Endothelial cell of umbilical vein (primary cell): ENCODE results near the gene ERLIN1.

ENCODE experiments used
- EZH2 ChIP-seq: IDR thresholded peaks from 2 replicates; pipeline ENCODE4 v1.6.1; 2012; ENCODE audit warnings: borderline replicate concordance, low read depth, mild to moderate bottlenecking, moderate library complexity, low read length, inconsistent platforms; ENCODE audit not compliant: severe bottlenecking
- TF ChIP-seq, protein P1 (sequence below), 2 donors: IDR thresholded peaks; 1 replicate in 1 of 2; 2 replicates in 1 of 2; pipeline ENCODE4 v1.5.1; 2011; ENCODE audit warnings: low read length in 2 of 2, mild to moderate bottlenecking in 2 of 2, moderate library complexity in 2 of 2, control low read depth in 1 of 2, inconsistent platforms in 1 of 2, low read depth in 1 of 2; ENCODE audit not compliant: insufficient read depth in 1 of 2; ENCODE audit errors: extremely low read depth in 1 of 2

DNA sequence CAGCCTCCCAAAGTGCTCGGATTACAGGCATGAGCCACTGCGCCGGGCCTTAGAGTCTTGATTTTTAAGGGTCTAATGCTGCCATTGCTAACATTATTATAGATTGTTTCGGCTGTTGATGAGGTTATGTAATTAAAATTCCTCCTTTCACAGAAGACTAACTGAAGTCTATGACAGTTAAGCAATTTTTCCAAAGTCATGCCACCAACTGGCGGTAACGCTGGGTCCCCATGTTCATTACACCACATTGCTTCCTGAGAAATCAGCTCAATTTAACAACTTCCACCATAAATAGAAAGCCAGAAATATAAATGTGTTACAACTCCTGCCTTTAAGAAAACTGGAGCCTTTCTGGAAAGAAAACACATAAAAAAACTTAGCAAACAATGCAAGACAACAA is 3.5 kb downstream of the ERLIN1 start:
- TF ChIP-seq EZH2: no peak
- TF ChIP-seq, protein P1, sequence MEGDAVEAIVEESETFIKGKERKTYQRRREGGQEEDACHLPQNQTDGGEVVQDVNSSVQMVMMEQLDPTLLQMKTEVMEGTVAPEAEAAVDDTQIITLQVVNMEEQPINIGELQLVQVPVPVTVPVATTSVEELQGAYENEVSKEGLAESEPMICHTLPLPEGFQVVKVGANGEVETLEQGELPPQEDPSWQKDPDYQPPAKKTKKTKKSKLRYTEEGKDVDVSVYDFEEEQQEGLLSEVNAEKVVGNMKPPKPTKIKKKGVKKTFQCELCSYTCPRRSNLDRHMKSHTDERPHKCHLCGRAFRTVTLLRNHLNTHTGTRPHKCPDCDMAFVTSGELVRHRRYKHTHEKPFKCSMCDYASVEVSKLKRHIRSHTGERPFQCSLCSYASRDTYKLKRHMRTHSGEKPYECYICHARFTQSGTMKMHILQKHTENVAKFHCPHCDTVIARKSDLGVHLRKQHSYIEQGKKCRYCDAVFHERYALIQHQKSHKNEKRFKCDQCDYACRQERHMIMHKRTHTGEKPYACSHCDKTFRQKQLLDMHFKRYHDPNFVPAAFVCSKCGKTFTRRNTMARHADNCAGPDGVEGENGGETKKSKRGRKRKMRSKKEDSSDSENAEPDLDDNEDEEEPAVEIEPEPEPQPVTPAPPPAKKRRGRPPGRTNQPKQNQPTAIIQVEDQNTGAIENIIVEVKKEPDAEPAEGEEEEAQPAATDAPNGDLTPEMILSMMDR (IDR thresholded peaks at IDR 0.05; ENCODE audit: extremely low read depth in 1 of 2, insufficient read depth in 1 of 2, low read depth in 1 of 2, low read length in 2 of 2): no peak
